ENCODE measurements around the gene UBAC2.

DNA sequence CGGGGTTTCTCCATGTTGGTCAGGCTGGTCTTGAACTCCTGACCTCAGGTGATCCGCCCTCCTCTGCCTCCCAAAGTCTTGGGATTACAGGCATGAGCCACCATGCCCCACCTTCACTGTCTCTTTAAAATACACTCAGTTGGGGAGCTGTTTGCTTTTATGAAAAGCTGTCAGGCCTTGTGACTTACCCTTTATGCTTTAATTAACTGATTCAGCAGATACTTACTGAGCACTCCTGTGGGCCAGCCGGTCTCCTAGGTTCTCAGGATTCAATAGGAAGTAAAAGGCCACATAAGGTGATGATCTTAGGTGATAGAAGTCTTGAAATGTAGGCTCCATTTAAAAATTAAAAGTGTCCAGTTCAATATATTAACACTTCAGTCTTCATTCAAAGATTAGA, 7.5 kb downstream of the UBAC2 start:
- TF ChIP-seq CTCF (IDR thresholded peaks at IDR 0.05; ENCODE audit: low read length) (no peak), EZH2 (IDR thresholded peaks at IDR 0.05; ENCODE audit: borderline replicate concordance, low read length) (no peak)

All from OCI-LY1 (cell line).